Fibroblast of the aortic adventitia (primary cell): ENCODE results near the gene MAST2. TPM values are rescaled to one million over a fixed set of nuclear protein-coding genes. Genes with fewer than 3 reads are reported as not detected.

ENCODE experiments used
- DNase-seq: peaks from one replicate; pipeline ENCODE4 v3.0.0-alpha.2; 2010; ENCODE audit warnings: low read depth
- H3K4me3 ChIP-seq: 2 replicates; pipeline ENCODE4 v1.5.1; 2011; ENCODE audit warnings: low read depth, mild to moderate bottlenecking, control low read depth, low read length, moderate library complexity
- total RNA-seq: library from RNA; depleted of rRNA; stranded (reverse); fragments of >200 nt; gene quantifications from 2 replicates; pipeline ENCODE4 v1.2.3, GENCODE V29; 2012; ENCODE audit warnings: low replicate concordance
- TF ChIP-seq, protein P1 (sequence below): IDR thresholded peaks from 2 replicates; pipeline ENCODE4 v1.5.1; 2011; ENCODE audit warnings: mild to moderate bottlenecking, low read length, control low read depth, inconsistent platforms; ENCODE audit not compliant: insufficient read depth

Gene MAST2
- total RNA-seq, 1 donor, result 28.3 TPM

DNA sequence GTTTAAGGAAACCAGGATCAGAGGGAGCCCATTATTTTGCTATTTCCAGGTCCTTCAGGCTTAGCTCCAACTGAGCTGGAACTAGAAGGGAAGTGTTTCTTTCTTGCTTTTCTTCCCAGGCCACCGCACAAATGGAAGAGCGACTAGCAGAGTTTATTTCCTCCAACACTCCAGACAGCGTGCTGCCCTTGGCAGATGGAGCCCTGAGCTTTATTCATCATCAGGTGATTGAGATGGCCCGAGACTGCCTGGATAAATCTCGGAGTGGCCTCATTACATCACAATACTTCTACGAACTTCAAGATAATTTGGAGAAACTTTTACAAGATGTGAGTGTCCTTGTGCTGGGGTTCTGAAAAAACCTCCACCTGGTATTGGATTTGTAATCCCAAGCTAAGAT is 207.2 kb downstream of the MAST2 start:
- H3K4me3 ChIP-seq, result no peak overlapping the region
- TF ChIP-seq, protein P1, sequence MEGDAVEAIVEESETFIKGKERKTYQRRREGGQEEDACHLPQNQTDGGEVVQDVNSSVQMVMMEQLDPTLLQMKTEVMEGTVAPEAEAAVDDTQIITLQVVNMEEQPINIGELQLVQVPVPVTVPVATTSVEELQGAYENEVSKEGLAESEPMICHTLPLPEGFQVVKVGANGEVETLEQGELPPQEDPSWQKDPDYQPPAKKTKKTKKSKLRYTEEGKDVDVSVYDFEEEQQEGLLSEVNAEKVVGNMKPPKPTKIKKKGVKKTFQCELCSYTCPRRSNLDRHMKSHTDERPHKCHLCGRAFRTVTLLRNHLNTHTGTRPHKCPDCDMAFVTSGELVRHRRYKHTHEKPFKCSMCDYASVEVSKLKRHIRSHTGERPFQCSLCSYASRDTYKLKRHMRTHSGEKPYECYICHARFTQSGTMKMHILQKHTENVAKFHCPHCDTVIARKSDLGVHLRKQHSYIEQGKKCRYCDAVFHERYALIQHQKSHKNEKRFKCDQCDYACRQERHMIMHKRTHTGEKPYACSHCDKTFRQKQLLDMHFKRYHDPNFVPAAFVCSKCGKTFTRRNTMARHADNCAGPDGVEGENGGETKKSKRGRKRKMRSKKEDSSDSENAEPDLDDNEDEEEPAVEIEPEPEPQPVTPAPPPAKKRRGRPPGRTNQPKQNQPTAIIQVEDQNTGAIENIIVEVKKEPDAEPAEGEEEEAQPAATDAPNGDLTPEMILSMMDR, result no peak
- DNase-seq, result no peak

DNA sequence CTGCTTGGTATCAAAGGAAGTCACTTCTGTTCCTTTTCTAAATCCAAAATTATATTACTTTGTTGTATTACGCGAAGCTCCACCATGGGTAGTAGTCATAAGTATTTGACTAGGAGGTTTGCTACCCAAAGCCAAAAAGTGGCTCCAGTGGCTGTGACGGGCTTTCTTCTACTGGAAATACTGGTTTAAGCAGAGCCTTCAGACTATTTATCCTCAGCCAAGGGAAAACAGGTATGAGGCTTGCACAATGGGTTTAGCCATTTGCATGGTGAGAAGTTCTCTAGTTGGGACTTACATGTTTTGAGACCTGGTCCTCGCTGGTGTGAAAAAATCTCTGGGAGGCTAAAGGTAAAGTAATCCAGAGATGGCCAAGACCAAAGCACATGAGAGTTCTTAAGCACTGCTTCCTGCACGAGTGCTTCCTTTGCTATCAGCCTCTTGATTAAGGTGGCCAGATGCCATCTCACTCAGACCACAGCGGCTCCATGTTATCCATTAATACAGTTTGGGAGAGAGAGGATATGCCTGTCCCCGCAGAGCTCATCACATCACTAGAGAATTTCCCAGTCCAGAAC is 207.8 kb downstream of the MAST2 start:
- DNase-seq, result no peak
- TF ChIP-seq, protein P1, result no peak
- H3K4me3 ChIP-seq, result no peak overlapping the region

DNA sequence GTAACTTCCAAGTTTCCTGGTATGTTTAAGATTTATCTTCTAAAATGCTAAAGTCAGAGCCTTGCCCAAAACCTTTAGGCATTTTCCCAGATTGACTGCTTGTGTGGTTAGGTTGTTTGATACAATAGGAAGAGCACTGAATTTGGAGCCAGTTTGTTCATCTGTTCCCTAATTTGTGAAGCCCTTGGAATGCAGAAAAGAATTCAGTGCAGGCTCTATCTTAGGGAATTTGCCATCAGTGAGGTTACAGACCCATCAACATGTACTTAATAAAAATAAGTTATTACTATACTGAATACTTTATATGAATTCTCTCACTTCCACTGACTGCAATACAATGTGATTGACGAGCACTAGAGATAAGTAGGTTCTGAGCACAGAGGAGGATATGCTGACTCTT is 208.8 kb downstream of the MAST2 start:
- TF ChIP-seq, protein P1, result no peak

DNA sequence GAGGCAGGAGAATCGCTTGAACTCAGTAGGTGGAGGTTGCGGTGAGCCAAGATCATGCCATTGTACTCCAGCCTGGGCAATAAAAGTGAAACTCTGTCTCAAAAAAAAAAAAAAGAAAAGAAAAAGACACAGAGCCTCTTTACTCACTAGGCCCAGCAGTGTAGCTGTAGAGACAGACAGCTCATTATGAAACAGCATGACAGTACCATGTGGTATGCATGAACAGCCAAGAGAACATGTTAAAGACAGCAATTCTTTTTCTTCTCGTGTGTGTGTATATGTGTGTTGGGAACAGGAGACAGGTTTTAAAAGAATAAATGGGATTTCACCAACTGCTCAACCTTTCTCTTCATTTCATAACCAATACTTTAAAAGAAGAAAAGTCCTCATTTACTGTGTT is 210.2 kb downstream of the MAST2 start:
- H3K4me3 ChIP-seq, result no peak overlapping the region
- no peak for DNase-seq
- TF ChIP-seq, protein P1, result no peak

More for the DNA sequence above, 208.8 kb downstream of the MAST2 start:
- no peak for DNase-seq
- no peak overlapping the region for H3K4me3 ChIP-seq

DNA sequence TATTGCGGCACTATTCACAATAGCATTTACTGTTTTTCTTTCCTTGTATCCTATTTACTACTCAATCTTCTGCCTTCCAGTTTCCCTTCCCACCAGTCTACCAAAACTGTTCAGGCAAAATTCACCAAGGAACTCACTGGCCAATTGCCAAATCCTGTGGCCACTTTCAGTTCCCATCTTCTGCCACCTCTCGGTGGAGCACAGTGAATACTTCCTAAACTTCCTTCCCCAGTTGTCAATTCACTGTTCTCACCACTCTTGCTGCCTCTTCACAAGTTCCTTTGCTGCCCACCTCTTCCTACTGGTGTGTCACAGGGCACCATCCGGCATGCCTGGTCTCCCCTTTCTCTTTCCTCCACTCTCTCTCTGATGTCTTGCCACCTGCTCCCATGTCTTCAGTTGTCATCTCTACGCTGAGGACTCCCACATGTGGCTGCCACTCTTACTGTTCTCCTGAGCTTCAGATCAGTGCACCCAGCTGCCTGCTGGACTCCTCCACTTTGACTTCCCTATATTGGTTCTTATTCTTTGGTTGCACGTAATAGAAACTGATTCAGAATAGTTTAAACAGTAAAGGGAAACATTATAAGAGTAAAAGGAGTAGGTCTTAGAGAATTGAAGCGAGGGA is 214.6 kb downstream of the MAST2 start:
- H3K4me3 ChIP-seq, result no peak overlapping the region
- TF ChIP-seq, protein P1, result no peak
- DNase-seq, result no peak

DNA sequence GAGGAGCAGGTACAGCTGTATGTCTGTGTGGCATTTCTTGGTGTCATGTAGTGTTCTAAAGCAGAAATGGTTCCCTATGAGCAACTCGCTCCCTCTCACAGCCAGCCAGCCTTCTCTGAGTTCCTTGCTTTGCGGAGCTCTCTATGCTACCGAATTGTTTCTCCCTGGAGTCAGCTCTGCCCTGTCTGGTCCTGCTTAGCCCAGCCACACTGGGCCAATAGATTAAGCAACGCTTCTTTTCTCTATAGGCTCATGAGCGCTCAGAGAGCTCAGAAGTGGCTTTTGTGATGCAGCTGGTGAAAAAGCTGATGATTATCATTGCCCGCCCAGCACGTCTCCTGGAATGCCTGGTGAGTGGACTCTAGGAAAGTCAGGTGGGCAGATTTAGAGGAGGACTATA is 215.9 kb downstream of the MAST2 start:
- no peak overlapping the region for H3K4me3 ChIP-seq
- TF ChIP-seq, protein P1, result no peak
- DNase-seq, result no peak

DNA sequence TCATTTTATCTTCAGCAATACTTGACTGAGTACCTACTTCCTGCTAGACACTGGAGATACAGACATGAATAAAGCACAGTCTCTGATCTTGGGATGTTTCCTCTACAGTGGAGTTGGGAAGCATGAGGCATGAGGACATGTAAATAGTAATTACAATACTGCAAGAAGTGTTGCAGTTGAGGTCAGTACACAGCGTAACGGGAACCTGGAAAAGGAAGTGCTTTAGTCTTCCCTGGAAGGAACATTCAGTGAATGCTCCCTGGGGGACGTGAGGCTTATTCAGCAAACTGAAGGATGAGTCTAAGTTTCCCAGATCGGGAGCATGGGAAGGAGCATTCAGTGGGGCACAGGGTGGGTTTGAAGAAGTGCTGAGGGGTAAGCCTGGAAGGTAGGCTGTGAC is 216.6 kb downstream of the MAST2 start:
- H3K4me3 ChIP-seq, result no peak overlapping the region
- TF ChIP-seq, protein P1, result no peak
- DNase-seq, result no peak
